Heart right ventricle (tissue), 16 donors: Measurements from ENCODE around the gene SEMA3C. TPM values are rescaled to one million over a fixed set of nuclear protein-coding genes. Genes with fewer than 3 reads are reported as not detected.

Experiments used
- ATAC-seq, 8 donors: fragments of 200-7000 bp; cut with Tn5 transposase; one replicate each; pipeline ENCODE4 v1.9.1; 2020; ENCODE audit warnings: mild to moderate bottlenecking in 8 of 8, moderate library complexity in 8 of 8, moderate number of reproducible peaks in 1 of 8
- DNase-seq, 2 donors: peaks; one replicate each; pipeline ENCODE4 v3.0.0-alpha.2; 2020
- H3K27ac ChIP-seq, 10 donors: fragments of 200-600 bp; sonication (generic) in 2 of 10; one replicate each; pipeline versions ENCODE4 v1.5.0 to v1.8.0; 2020 to 2022; ENCODE audit warnings: mild to moderate bottlenecking in 3 of 10
- H3K27me3 ChIP-seq, 7 donors: fragments of 200-600 bp; one replicate each; pipeline ENCODE4 v1.8.0; 2021 to 2022; ENCODE audit warnings: mild to moderate bottlenecking in 2 of 7
- H3K36me3 ChIP-seq, 9 donors: fragments of 200-600 bp; sonication (generic) in 1 of 9; one replicate each; pipeline versions ENCODE4 v1.5.0 to v1.8.0; 2020 to 2022; ENCODE audit warnings: mild to moderate bottlenecking in 2 of 9
- H3K4me1 ChIP-seq, 9 donors: fragments of 200-600 bp; sonication (generic) in 1 of 9; one replicate each; pipeline versions ENCODE4 v1.5.0 to v1.8.0; 2020 to 2022; ENCODE audit warnings: mild to moderate bottlenecking in 4 of 9
- H3K4me3 ChIP-seq, 10 donors: fragments of 200-600 bp; sonication (generic) in 2 of 10; one replicate each; pipeline versions ENCODE4 v1.5.0 to v1.8.0; 2020 to 2022; ENCODE audit warnings: mild to moderate bottlenecking in 7 of 10, moderate library complexity in 2 of 10
- H3K9me3 ChIP-seq, 11 donors: fragments of 200-600 bp in 10 of 11; sonication (generic) in 2 of 11; one replicate each; pipeline versions ENCODE4 v1.5.0 to v1.8.0; 2013 to 2022; ENCODE audit warnings: mild to moderate bottlenecking in 2 of 11, control low read depth in 1 of 11, moderate library complexity in 1 of 11
- WGBS, 2 donors: extraction: QIAGEN DNeasy Blood & Tissue Kit; methylation state at CpG; one replicate each; pipeline ENCODE4 v1.1.7; 2013; ENCODE audit warnings: inconsistent platforms in 1 of 2; 5-methylcytosine and 5-hydroxymethylcytosine counted together
- intact Hi-C, 10 donors: fragments of 100-400 bp; cut with DNase I; formaldehyde crosslinking; loops; one replicate each; pipeline versions ENCODE4 v1.11.1 to v1.14.2; 2022
- polyA plus RNA-seq, 2 donors: library from polyadenylated mRNA; stranded (reverse); fragments of 200-250 nt; gene quantifications; one replicate each; pipeline ENCODE4 v1.2.3, GENCODE V29; 2013
- total RNA-seq, 10 donors: library from RNA; stranded (reverse); fragmentation: NEBNext Ultra II Directional in 3 of 10; extraction: Animal tissue kit (Norgen Biotek cat#: 25700) in 3 of 10; gene quantifications; one replicate each; pipeline versions ENCODE4 v1.2.1 to v1.2.4, GENCODE V29; 2021 to 2023
- TF ChIP-seq, protein P1 (sequence below), 9 donors: fragments of 200-600 bp; sonication (generic) in 2 of 9; IDR thresholded peaks; one replicate each; pipeline versions ENCODE4 v1.5.0 to v1.8.0; 2021 to 2022; ENCODE audit warnings: antibody characterized with exemption in 9 of 9, mild to moderate bottlenecking in 5 of 9, moderate library complexity in 1 of 9
- donor health status: Arrhythmogenic right ventricular cardiomyopathy.
- donor health status: ischemic (EF 13 %, LVEDD 7.1; RV severe dilation, severe dysfunction).
- donor health status: healthy with polysubstance abuse.
- donor health status: DM: no; HTN: yes; CAD: no.
- donor health status: DM: no; HTN: no; CAD: no.
- donor health status: ischemic (EF 25% LVEDD 6.9; RV normal size, moderate dysfunction).
- donor health status: ischemic (EF 25% LVEDD 5.7; RV mildly dilated, moderate dysfunction).
- donor health status: healthy.
- donor health status: DM: yes; HTN: yes; CAD: no.
- donor health status: Ischemic cardiomyopathy.
- donor health status: ischemic (EF 35%, LVEDD 5.7; RV mildly dilated, moderate dysfunction).
- donor health status: nonischemic (EF 11% LVEDD 7.7; RV severe dilation, severe dysfunction).
- donor health status: DM: yes; HTN: yes; CAD: no.
- donor health status: PGD.
- donor health status: ischemic (EF 29% LVEDD 5.4; RV normal size, mild dysfunction).
- donor health status: nonischemic (EF 23%, LVEDD 6.1; RV moderate dilation, normal function).

The SEMA3C gene
- total and polyA plus RNA-seq, 12 donors: 14.5 to 83.2 (median 57.3) TPM

DNA sequence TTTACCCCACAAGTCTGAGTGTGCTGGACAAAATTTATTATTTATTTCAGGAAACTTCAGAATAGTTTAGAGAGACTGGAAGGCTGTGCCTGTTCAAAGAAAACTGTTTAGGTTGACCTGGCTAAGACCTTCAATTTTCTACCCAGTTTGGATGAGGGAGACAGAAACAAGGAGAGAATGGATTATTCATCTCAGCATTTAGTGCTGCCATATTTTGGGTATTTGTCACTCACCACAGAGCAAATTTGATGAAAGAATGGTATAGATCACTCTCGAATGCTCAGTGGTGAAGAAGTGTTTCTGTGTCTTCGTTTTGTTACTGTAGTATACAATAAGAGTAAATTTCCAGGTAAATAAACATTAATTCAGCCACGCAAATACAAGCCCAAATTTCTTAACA, 71.8 kb downstream of the SEMA3C start:
- Histone ChIP-seq H3K4me3 (no peak overlapping the region), H3K9me3 (no peaks in the 10 kb centered on the region), H3K4me1 (peaks cover 0 to 21% (median 12%) of the 10 kb centered on the region in 9 donors), H3K36me3 (no peaks in the 10 kb centered on the region), H3K27me3 (no peaks in the 10 kb centered on the region), H3K27ac (no peak overlapping the region)
- TF ChIP-seq, protein P1, sequence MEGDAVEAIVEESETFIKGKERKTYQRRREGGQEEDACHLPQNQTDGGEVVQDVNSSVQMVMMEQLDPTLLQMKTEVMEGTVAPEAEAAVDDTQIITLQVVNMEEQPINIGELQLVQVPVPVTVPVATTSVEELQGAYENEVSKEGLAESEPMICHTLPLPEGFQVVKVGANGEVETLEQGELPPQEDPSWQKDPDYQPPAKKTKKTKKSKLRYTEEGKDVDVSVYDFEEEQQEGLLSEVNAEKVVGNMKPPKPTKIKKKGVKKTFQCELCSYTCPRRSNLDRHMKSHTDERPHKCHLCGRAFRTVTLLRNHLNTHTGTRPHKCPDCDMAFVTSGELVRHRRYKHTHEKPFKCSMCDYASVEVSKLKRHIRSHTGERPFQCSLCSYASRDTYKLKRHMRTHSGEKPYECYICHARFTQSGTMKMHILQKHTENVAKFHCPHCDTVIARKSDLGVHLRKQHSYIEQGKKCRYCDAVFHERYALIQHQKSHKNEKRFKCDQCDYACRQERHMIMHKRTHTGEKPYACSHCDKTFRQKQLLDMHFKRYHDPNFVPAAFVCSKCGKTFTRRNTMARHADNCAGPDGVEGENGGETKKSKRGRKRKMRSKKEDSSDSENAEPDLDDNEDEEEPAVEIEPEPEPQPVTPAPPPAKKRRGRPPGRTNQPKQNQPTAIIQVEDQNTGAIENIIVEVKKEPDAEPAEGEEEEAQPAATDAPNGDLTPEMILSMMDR (IDR thresholded peaks at IDR 0.05): no peak
- DNase-seq: no peak
- ATAC-seq: no peak
- 84 to 89% methylated on average over 3 of the region's 3 CpGs for WGBS, 2 donors
- intact Hi-C loops: no loop called here

DNA sequence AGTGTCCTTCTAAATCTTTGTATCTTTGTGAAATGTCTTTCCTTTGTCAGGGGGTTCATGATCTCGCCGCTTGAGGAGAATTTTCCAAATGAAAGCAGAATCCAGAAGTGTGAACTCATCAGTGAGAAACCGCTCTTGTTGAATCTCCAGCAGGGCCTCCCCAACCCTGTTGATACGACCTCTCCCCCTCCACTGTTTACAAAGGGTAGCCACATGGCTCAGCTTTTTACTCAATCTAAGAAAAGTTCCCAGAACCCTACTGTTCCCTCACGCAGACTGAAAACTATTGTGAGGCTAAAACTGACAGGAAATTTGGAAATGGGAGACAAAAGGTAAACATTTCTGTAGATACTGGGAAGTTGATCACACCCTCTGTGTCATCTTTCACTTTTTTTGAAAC, 73.9 kb downstream of the SEMA3C start:
- WGBS, 2 donors: 72 to 76% methylated on average over 5 of the region's 5 CpGs
- Histone ChIP-seq H3K9me3 (no peaks in the 10 kb centered on the region), H3K27ac (no peak overlapping the region), H3K36me3 (no peaks in the 10 kb centered on the region), H3K27me3 (no peaks in the 10 kb centered on the region), H3K4me3 (no peak overlapping the region), H3K4me1 (peaks cover 0 to 24% (median 14%) of the 10 kb centered on the region in 9 donors)
- TF ChIP-seq, protein P1 (IDR thresholded peaks at IDR 0.05): no peak
- intact Hi-C loops: no loop called here
- no peak for DNase-seq
- ATAC-seq: no peak

DNA sequence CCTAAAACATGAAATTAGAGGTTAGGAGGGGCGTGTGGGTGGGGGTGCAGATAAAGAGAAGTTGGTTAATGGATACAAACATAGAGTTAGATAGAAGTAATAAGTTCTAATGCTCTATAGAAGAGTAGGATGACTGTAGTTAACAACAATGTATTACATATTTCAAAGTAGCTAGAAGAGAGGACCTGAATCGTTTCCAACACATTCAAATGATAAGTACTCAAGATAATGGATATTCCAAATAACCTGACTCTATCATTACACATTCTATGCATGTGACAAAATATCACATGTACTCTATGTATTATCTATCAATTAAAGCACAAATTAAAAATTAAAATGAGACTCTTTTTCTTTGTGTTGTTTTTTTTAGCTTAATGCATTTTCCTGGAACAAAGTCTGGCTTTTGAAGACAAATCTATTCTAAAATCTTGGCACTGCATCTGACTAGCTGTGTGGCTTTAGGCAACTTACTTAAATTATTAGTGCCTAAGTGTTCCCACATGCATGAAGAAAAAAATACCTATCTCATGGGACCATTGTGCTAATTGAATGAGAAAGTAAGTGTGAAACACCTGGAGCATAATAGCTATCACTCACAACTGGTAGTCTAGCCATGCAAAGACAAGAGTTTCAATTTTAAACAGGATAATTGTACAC, 75.7 kb downstream of the SEMA3C start:
- no peaks in the 10 kb centered on the region for H3K9me3 ChIP-seq
- intact Hi-C loops: no loop called here
- H3K4me3 ChIP-seq: no peak overlapping the region
- 48 to 62% methylated on average over 2 of the region's 2 CpGs for WGBS, 2 donors
- H3K36me3 ChIP-seq: no peaks in the 10 kb centered on the region
- TF ChIP-seq, protein P1 (IDR thresholded peaks at IDR 0.05): no peak
- H3K27ac ChIP-seq: no peak overlapping the region
- peaks cover 0 to 22% (median 13%) of the 10 kb centered on the region in 9 donors for H3K4me1 ChIP-seq
- no peaks in the 10 kb centered on the region for H3K27me3 ChIP-seq
- ATAC-seq (no peak), DNase-seq (no peak)

DNA sequence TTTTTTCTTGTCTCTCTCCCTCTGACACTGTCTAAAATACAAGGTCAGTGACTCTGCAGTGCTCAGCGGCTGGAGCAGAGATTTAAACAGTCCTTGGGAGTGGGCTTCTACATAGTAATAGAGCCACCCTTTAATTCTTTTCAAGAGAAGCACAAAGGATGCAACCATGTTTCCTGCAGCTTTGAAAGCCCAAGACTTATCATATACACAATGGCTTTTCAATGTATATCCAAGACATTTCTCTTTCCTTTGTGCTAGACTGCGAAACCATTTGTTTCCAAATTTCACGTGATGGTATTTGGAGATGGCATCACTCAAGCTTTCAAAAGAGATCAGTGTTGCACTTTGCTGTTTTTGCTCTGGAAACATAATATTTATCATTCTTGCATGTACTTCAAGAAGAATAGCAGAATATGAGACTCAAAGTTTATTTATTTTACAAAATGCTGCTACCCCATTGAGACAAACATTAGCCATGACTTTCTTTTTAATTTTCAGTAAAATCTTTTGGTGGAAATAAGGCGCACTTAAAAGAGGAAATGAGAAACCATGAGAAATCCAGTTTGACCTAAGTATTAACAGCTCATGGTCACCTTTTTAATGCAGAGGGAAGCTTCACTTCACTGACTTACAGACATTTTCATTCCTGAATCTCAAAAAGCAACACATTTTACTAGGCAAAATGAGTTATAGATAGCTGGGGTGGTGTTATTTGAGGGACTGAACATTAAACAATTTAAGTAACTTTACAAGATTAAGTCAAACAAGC, 76.6 kb downstream of the SEMA3C start:
- Histone ChIP-seq H3K27me3 (no peaks in the 10 kb centered on the region), H3K36me3 (no peaks in the 10 kb centered on the region), H3K9me3 (no peaks in the 10 kb centered on the region), H3K4me3 (no peak overlapping the region), H3K4me1 (peaks cover 0 to 20% (median 13%) of the 10 kb centered on the region in 9 donors), H3K27ac (no peak overlapping the region)
- DNase-seq (no peak), ATAC-seq (no peak)
- WGBS, 2 donors: 73 to 90% methylated on average over 4 of the region's 4 CpGs
- intact Hi-C loops: no loop called here
- TF ChIP-seq, protein P1 (IDR thresholded peaks at IDR 0.05): no peak
